HL-60 (cell line): ENCODE measurements around the gene KCNQ5.
A peak's percentile ranks its signal among the peaks of the same experiment; 100 is the strongest.

ENCODE experiments used
- DNase-seq, 2 experiments: peaks; one replicate each; pipeline ENCODE4 v3.0.0-alpha.2; 2010 to 2020; ENCODE audit warnings: low read depth in 1 of 2, low spot score in 1 of 2
- H3K27ac ChIP-seq: fragments of 250-450 bp; sonication (Bioruptor Pico); replicated peaks from 2 replicates; pipeline ENCODE4 v1.5.1; 2020; ENCODE audit warnings: mild to moderate bottlenecking, moderate library complexity
- H3K27me3 ChIP-seq: fragments of 250-450 bp; sonication (Bioruptor Pico); 2 replicates; pipeline ENCODE4 v1.5.1; 2021; ENCODE audit warnings: mild to moderate bottlenecking, moderate library complexity; ENCODE audit not compliant: insufficient read depth, poor library complexity, severe bottlenecking
- H3K4me3 ChIP-seq: replicated peaks from 2 replicates; pipeline ENCODE4 v1.5.1; 2011; ENCODE audit warnings: mild to moderate bottlenecking, control low read depth, low read length; ENCODE audit not compliant: insufficient read depth
- CTCF ChIP-seq: IDR thresholded peaks from one replicate; pipeline ENCODE4 v1.5.1; 2011; ENCODE audit warnings: low read length, control low read depth, inconsistent platforms; ENCODE audit not compliant: insufficient read depth
- GABPA ChIP-seq: IDR thresholded peaks from 2 replicates; pipeline ENCODE4 v1.6.1; 2012; ENCODE audit warnings: low read depth
- POLR2AphosphoS5 ChIP-seq: IDR thresholded peaks from 2 replicates; pipeline ENCODE4 v1.6.1; 2012; ENCODE audit warnings: low read depth
- REST ChIP-seq: IDR thresholded peaks from 2 replicates; pipeline ENCODE4 v1.6.1; 2012; ENCODE audit warnings: low read depth; ENCODE audit not compliant: insufficient replicate concordance
- SPI1 ChIP-seq: IDR thresholded peaks from 2 replicates; pipeline ENCODE4 v1.6.1; 2012; ENCODE audit warnings: low read depth, mild to moderate bottlenecking, borderline replicate concordance

KCNQ5 gene

GRCh38 chr6:72620871-72621290 lies 983 bp upstream of the KCNQ5 start:
- Histone ChIP-seq H3K27me3 (no peaks in the 10 kb centered on the region), H3K27ac (peak overlapping the region; percentile 98), H3K4me3 (peak overlapping the region; percentile 63)
- DNase-seq, result no peak
- TF ChIP-seq SPI1 (no peak), POLR2AphosphoS5 (no peak), GABPA (no peak), CTCF (no peak)

GRCh38 chr6:72622094-72622940 lies 453 bp downstream of the KCNQ5 start:
- peak; percentile 52 to 70 for DNase-seq
- TF ChIP-seq CTCF (no peak), POLR2AphosphoS5 (peak; percentile 53; the same call in 1 of the 2 replicates), REST (peak; percentile 20), GABPA (no peak), SPI1 (no peak)
- Histone ChIP-seq H3K27ac (peak overlapping the region; percentile 98), H3K27me3 (no peaks in the 10 kb centered on the region), H3K4me3 (peak overlapping the region; percentile 63)

GRCh38 chr6:72623808-72624207 lies 1.9 kb downstream of the KCNQ5 start:
- TF ChIP-seq SPI1 (no peak), CTCF (no peak), REST (no peak), POLR2AphosphoS5 (no peak), GABPA (no peak)
- peak overlapping the region; percentile 63 for H3K4me3 ChIP-seq
- no peak for DNase-seq
- H3K27ac ChIP-seq, result peak overlapping the region; percentile 98
- no peaks in the 10 kb centered on the region for H3K27me3 ChIP-seq
